Calu3 (cell line): ENCODE measurements around the gene BBIP1. TPM values are rescaled to one million over a fixed set of nuclear protein-coding genes. Genes with fewer than 3 reads are reported as not detected.

Source experiments
- BruUV-seq: library from RNA; stranded (reverse); fragments of 400-500 nt; replicated peaks from 2 replicates; lab custom pipeline; 2021; lab: Mats Ljungman, UMichigan
- CTCF ChIA-PET: fragments of 300-600 bp; sonication (Branson Sonifier 250); formaldehyde crosslinking; loops from one replicate; lab custom pipeline; 2022; ENCODE audit warnings: antibody characterized with exemption; lab: Charles Lee
- DNase-seq: peaks from one replicate; pipeline ENCODE4 v3.0.0; 2022
- H3K27ac Mint-ChIP-seq: one replicate; pipeline ENCODE4 v1.8.0; 2022; ENCODE audit warnings: mixed read lengths; ENCODE audit not compliant: unreplicated experiment
- H3K27me3 Mint-ChIP-seq: one replicate; pipeline ENCODE4 v1.8.0; 2022; ENCODE audit warnings: mixed read lengths; ENCODE audit not compliant: unreplicated experiment
- H3K36me3 Mint-ChIP-seq: one replicate; pipeline ENCODE4 v1.8.0; 2022; ENCODE audit warnings: mild to moderate bottlenecking, moderate library complexity, mixed read lengths; ENCODE audit not compliant: insufficient read depth, unreplicated experiment
- H3K4me1 Mint-ChIP-seq: one replicate; pipeline ENCODE4 v1.8.0; 2022; ENCODE audit warnings: mild to moderate bottlenecking, low read depth, mixed read lengths; ENCODE audit not compliant: unreplicated experiment
- H3K4me3 Mint-ChIP-seq: one replicate; pipeline ENCODE4 v1.8.0; 2022; ENCODE audit warnings: mild to moderate bottlenecking, low read depth, moderate library complexity, mixed read lengths; ENCODE audit not compliant: unreplicated experiment
- H3K9me3 Mint-ChIP-seq: one replicate; pipeline ENCODE4 v1.8.0; 2022; ENCODE audit warnings: low read depth, mixed read lengths; ENCODE audit not compliant: unreplicated experiment
- intact Hi-C: fragments of 100-400 bp; cut with micrococcal nuclease; formaldehyde crosslinking; loops from one replicate; pipeline ENCODE4 v1.10.0; 2022; ENCODE audit not compliant: unreplicated experiment
- total RNA-seq: library from RNA; stranded (reverse); gene quantifications from 2 replicates; pipeline ENCODE4 v1.2.3, GENCODE V29; 2022
- TF ChIP-seq, protein P1 (sequence below): fragments of 200-600 bp; IDR thresholded peaks from one replicate; pipeline ENCODE4 v1.8.0; 2022; ENCODE audit warnings: antibody characterized with exemption; ENCODE audit not compliant: unreplicated experiment

The BBIP1 gene
- total RNA-seq, 1 experiment from 2014 or later: 15.8 TPM

DNA sequence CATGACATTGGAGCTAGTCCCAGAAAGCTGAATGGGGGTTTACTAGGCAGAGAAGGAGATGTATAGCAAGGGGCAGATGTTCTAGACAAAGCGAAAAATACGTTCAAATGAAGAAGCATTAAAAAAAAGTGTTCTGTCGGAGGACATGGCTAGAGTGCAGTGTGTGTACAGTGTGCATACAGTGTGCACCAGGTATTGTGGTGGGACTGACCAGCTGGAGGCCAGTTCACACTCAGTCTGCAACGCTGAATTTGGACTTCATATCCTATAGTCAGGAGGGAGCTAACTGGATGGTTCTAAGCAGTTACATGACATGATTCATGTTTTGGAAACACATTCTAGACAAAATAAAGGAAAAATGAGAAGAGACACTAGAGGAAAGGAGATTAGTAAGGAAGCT, 8.8 kb downstream of the BBIP1 start:
- Mint-ChIP-seq H3K4me3 (no peak overlapping the region), H3K27ac (no peak overlapping the region), H3K27me3 (no peaks in the 10 kb centered on the region), H3K36me3 (no peaks in the 10 kb centered on the region), H3K4me1 (no peaks in the 10 kb centered on the region), H3K9me3 (no peaks in the 10 kb centered on the region)
- BruUV-seq: no TSS peak
- CTCF ChIA-PET: no interaction called here
- no peak for DNase-seq
- TF ChIP-seq, protein P1, sequence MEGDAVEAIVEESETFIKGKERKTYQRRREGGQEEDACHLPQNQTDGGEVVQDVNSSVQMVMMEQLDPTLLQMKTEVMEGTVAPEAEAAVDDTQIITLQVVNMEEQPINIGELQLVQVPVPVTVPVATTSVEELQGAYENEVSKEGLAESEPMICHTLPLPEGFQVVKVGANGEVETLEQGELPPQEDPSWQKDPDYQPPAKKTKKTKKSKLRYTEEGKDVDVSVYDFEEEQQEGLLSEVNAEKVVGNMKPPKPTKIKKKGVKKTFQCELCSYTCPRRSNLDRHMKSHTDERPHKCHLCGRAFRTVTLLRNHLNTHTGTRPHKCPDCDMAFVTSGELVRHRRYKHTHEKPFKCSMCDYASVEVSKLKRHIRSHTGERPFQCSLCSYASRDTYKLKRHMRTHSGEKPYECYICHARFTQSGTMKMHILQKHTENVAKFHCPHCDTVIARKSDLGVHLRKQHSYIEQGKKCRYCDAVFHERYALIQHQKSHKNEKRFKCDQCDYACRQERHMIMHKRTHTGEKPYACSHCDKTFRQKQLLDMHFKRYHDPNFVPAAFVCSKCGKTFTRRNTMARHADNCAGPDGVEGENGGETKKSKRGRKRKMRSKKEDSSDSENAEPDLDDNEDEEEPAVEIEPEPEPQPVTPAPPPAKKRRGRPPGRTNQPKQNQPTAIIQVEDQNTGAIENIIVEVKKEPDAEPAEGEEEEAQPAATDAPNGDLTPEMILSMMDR: no peak
- intact Hi-C loops: no loop called here

- H3K4me3 Mint-ChIP-seq: no peak overlapping the region
- peaks cover 11% of the 10 kb centered on the region for H3K4me1 Mint-ChIP-seq
- intact Hi-C loops: no loop called here
- H3K9me3 Mint-ChIP-seq: no peaks in the 10 kb centered on the region
- H3K36me3 Mint-ChIP-seq: peaks cover 5% of the 10 kb centered on the region
- H3K27ac Mint-ChIP-seq: no peak overlapping the region
- CTCF ChIA-PET: no interaction called here
- DNase-seq: no peak
- BruUV-seq: no TSS peak
- TF ChIP-seq, protein P1: no peak
- H3K27me3 Mint-ChIP-seq: no peaks in the 10 kb centered on the region
Observed at GRCh38 chr10:110903280-110904278, 15.4 kb downstream of the BBIP1 start.

DNA sequence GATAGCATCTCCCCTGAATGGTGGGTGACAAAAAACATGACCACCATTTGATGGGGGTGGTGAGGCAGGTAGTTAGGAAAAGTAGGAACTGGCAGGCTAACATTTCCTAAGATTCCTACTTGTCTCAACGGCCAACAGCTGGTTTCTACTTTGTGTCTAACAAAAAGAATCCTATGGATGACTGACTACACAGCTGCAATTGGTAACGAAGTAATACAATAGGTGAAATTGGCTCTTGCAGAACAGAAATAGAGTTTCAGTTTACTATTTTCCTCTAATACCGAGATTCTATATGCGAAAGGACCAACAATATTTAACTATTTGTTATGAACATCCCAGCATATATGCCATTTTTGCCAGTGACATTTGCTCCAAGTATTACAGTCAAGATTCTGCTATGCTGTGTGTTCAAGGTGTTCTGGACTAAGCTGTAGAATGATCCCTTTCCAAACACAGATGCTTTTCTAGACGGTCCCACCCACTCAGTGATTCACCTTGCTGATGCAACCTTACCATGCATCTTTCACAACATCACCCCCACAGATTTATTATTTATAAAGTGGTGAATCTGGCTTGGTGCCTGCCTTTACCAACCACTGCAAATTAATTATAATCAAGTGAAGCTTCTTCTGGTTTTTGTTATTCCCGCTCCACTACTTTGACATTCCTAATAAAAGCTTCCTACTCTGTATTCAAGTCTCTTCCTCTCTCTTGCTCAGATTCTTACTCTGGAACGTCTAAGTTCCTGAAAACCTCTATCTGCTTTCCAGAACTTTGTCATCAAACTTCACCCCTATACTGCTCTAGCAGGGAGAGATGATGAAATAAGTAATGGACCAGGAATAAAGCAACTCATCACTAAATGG, 16.8 kb downstream of the BBIP1 start:
- no peaks in the 10 kb centered on the region for H3K27me3 Mint-ChIP-seq
- peak overlapping the region; percentile 64 for H3K27ac Mint-ChIP-seq
- TF ChIP-seq, protein P1: no peak
- no TSS peak for BruUV-seq
- H3K36me3 Mint-ChIP-seq: peaks cover 5% of the 10 kb centered on the region
- CTCF ChIA-PET: interaction anchor here (1.0 to 1.5 kb wide), 2 partner anchors 9 to 17 kb away, joined by 3 to 4 read pairs; partner anchors contain the start of genes BBIP1 and SHOC2
- no peaks in the 10 kb centered on the region for H3K9me3 Mint-ChIP-seq
- intact Hi-C loops: no loop called here
- H3K4me3 Mint-ChIP-seq: no peak overlapping the region
- peak; percentile 8 for DNase-seq
- peaks cover 11% of the 10 kb centered on the region for H3K4me1 Mint-ChIP-seq

- CTCF ChIA-PET: interaction anchor here (1.5 kb wide), 1 partner anchor 18 kb away, joined by 3 read pairs; the partner anchor contains the start of genes BBIP1 and SHOC2
- intact Hi-C loops: no loop called here
- Mint-ChIP-seq H3K4me3 (no peak overlapping the region), H3K27ac (no peak overlapping the region), H3K27me3 (no peaks in the 10 kb centered on the region), H3K4me1 (peaks cover 11% of the 10 kb centered on the region), H3K36me3 (peaks cover 5% of the 10 kb centered on the region), H3K9me3 (no peaks in the 10 kb centered on the region)
- no TSS peak for BruUV-seq
- DNase-seq: no peak
- TF ChIP-seq, protein P1: no peak
Observed at GRCh38 chr10:110900983-110901382, 18.0 kb downstream of the BBIP1 start.
